ENCODE data around the gene ABLIM1.

GRCh38 chr10:114629083-114629823 lies 28.8 kb downstream of the ABLIM1 start:
- TF ChIP-seq CTCF (IDR thresholded peaks at IDR 0.05) = no peak
- TF ChIP-seq POLR2A (IDR thresholded peaks at IDR 0.05) = no peak
- no peak for TF ChIP-seq EP300 (IDR thresholded peaks at IDR 0.05)
